ENCODE measurements around the gene ATF7. TPM values are rescaled to one million over a fixed set of nuclear protein-coding genes. Genes with fewer than 3 reads are reported as not detected.

ATF7 gene
- total and polyA plus RNA-seq, 4 donors = 16.8 to 43.3 (median 31.7) TPM

DNA sequence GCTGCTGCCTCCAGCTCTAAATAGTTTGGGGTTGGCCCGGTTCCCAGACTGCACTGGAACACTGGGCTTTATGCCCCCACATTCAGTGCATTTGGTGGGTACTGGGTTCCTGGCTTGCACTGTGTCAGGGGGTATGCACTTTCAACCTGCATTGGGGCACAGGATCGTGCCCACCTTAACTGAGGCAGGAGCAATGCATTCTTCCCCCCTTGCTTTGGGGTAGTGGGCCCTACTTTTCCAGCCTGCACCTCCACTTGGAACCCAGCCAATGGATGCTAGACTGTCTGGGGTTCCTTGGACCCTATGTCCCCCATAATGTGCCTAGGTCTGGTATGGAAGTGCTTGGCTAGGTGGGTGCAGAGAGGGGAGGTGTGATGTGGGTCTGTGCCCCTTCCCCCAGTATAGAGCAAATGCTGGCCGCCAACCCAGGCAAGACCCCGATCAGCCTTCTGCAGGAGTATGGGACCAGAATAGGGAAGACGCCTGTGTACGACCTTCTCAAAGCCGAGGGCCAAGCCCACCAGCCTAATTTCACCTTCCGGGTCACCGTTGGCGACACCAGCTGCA, 124.5 kb downstream of the ATF7 start:
- Histone ChIP-seq H3K9ac (ENCODE audit: insufficient read depth in 1 of 2, low read length in 2 of 2) (peak overlapping the region in 1 of 2 donors; percentile 75), H3K4me3 (peak overlapping the region; percentile 33), H3K9me3 (ENCODE audit: control insufficient read depth in 4 of 4, insufficient read depth in 3 of 4, low read length in 3 of 4) (no peaks in the 10 kb centered on the region), H3K36me3 (ENCODE audit: control insufficient read depth in 4 of 4, insufficient read depth in 4 of 4, low read length in 4 of 4) (peaks cover 0 to 23% (median 8%) of the 10 kb centered on the region in 4 donors), H3K27me3 (ENCODE audit: control insufficient read depth in 3 of 3, insufficient read depth in 3 of 3, low read length in 2 of 3) (no peaks in the 10 kb centered on the region), H3K27ac (ENCODE audit: low read depth in 1 of 2, low read length in 1 of 2) (peak overlapping the region; percentile 56 to 99), H3K4me1 (ENCODE audit: control insufficient read depth in 5 of 5, insufficient read depth in 5 of 5, low read length in 5 of 5) (peaks cover 5 to 43% (median 15%) of the 10 kb centered on the region in 5 donors)
- DNase-seq (no peak), ATAC-seq (ENCODE audit: insufficient read depth, low FRiP score) (no peak)
- 59 to 67% methylated on average over 10 of the region's 10 CpGs for WGBS, 2 donors
- TF ChIP-seq, protein P1, sequence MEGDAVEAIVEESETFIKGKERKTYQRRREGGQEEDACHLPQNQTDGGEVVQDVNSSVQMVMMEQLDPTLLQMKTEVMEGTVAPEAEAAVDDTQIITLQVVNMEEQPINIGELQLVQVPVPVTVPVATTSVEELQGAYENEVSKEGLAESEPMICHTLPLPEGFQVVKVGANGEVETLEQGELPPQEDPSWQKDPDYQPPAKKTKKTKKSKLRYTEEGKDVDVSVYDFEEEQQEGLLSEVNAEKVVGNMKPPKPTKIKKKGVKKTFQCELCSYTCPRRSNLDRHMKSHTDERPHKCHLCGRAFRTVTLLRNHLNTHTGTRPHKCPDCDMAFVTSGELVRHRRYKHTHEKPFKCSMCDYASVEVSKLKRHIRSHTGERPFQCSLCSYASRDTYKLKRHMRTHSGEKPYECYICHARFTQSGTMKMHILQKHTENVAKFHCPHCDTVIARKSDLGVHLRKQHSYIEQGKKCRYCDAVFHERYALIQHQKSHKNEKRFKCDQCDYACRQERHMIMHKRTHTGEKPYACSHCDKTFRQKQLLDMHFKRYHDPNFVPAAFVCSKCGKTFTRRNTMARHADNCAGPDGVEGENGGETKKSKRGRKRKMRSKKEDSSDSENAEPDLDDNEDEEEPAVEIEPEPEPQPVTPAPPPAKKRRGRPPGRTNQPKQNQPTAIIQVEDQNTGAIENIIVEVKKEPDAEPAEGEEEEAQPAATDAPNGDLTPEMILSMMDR (IDR thresholded peaks at IDR 0.05; ENCODE audit: control extremely low read depth, extremely low read depth) = no peak

DNA sequence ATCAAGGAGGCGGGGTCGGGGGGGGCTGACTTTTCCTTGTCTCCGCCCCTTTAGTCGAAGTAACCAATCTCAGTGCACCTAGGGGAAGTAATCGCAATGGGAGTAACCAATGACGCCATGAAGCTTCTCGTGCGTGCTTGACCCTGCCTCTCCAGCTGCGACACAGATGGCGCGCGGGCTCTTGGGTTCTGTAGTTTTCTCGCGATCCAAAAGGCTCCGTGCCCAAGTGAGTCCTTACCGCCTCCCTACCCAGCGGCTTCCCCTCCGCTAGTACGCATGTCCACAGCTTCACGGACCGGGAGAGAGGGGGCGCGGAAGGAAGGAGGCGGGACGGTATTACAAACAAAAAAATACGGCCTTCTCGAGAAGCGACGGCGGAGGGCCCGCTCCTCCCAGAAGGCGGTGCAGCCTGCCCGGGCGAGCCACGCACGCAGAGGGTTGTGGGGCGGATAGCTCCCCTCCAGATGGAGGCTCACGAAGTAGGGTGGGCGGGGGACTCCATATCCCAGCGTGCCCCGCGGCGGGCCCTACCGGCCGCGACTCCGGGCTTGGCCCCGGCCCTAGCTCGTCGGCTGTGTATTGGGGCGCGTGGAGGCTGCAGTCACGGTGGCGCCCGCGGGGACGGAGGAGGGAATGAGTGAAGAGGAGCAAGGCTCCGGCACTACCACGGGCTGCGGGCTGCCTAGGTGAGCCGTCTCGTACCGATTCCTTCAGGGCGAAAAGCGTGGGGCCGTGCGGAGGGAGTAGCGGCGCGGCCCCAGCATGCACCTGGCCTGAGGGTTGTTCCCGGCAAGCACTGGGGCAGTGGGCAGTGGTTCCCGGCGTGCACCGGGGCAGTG, 125.2 kb downstream of the ATF7 start, which contains the start of gene TARBP2:
TSS of gene TARBP2 (plus strand) at position 508 of the 839 bp plus-strand sequence. CDS start at position 634, 126 bp downstream.
- peak; percentile 89 for ATAC-seq (ENCODE audit: insufficient read depth, low FRiP score)
- no peaks in the 10 kb centered on the region for H3K27me3 ChIP-seq (ENCODE audit: control insufficient read depth in 3 of 3, insufficient read depth in 3 of 3, low read length in 2 of 3)
- peaks cover 5 to 50% (median 19%) of the 10 kb centered on the region in 5 donors for H3K4me1 ChIP-seq (ENCODE audit: control insufficient read depth in 5 of 5, insufficient read depth in 5 of 5, low read length in 5 of 5)
- peak within 1 kb of the TSS; percentile 63 for H3K4me3 ChIP-seq
- H3K9ac ChIP-seq (ENCODE audit: insufficient read depth in 1 of 2, low read length in 2 of 2) = peak within 1 kb of the TSS; percentile 88 to 98
- TF ChIP-seq, protein P1 (IDR thresholded peaks at IDR 0.05; ENCODE audit: control extremely low read depth, extremely low read depth) = no peak
- DNase-seq = peak; percentile 99 to 100 (median 100)
- H3K36me3 ChIP-seq (ENCODE audit: control insufficient read depth in 4 of 4, insufficient read depth in 4 of 4, low read length in 4 of 4) = peaks cover 0 to 17% (median 8%) of the 10 kb centered on the region in 4 donors
- WGBS, 2 donors = 0% methylated on average over 70 to 74 of the region's 74 CpGs
- H3K27ac ChIP-seq (ENCODE audit: low read depth in 1 of 2, low read length in 1 of 2) = peak within 1 kb of the TSS; percentile 97 to 99
- no peaks in the 10 kb centered on the region for H3K9me3 ChIP-seq (ENCODE audit: control insufficient read depth in 4 of 4, insufficient read depth in 3 of 4, low read length in 3 of 4)

DNA sequence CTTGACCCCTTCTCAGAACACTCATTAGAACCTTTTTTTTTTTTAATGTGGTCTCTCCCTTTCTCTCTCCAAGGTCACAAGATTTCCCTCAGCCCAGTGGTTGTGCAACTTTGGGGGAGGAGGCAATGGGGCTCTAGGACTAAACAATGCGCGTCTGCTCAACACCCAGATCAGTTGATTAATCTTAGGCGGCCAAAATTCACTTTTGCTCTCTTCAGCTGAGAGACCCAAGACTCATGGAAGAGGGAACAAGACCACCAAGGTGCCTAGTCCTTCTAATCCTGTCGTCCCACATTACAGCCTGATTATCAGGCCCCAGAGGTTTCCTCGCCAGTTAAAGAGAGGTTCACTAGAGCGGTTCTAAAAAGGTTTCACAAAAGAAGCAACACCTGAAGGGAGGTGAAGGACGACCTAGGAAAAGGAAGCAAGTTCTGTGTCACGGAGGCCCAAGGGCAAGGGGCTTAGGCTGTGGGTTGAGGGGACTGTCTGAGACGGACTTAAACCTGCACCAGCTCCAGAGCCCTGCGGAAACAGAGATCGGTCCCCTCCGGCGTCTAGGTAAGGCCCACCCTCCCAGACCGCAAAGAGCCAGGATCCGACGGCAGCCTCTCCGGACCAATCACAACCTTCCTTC, 125.9 kb downstream of the ATF7 start:
- 1% methylated on average over 17 of the region's 17 CpGs for WGBS, 2 donors
- Histone ChIP-seq H3K36me3 (ENCODE audit: control insufficient read depth in 4 of 4, insufficient read depth in 4 of 4, low read length in 4 of 4) (peaks cover 0 to 10% (median 5%) of the 10 kb centered on the region in 4 donors), H3K9ac (ENCODE audit: insufficient read depth in 1 of 2, low read length in 2 of 2) (peak overlapping the region; percentile 88 to 98), H3K9me3 (ENCODE audit: control insufficient read depth in 4 of 4, insufficient read depth in 3 of 4, low read length in 3 of 4) (no peaks in the 10 kb centered on the region), H3K27me3 (ENCODE audit: control insufficient read depth in 3 of 3, insufficient read depth in 3 of 3, low read length in 2 of 3) (no peaks in the 10 kb centered on the region), H3K4me3 (peak overlapping the region; percentile 55), H3K4me1 (ENCODE audit: control insufficient read depth in 5 of 5, insufficient read depth in 5 of 5, low read length in 5 of 5) (peaks cover 5 to 56% (median 24%) of the 10 kb centered on the region in 5 donors), H3K27ac (ENCODE audit: low read depth in 1 of 2, low read length in 1 of 2) (peak overlapping the region; percentile 97 to 99)
- ATAC-seq (ENCODE audit: insufficient read depth, low FRiP score) (no peak), DNase-seq (peak; percentile 75 to 91 (median 91))
- TF ChIP-seq, protein P1 (IDR thresholded peaks at IDR 0.05; ENCODE audit: control extremely low read depth, extremely low read depth) = no peak
